Endothelial cell of umbilical vein (primary cell): Measurements from ENCODE around the gene ZSWIM4. TPM values are rescaled to one million over a fixed set of nuclear protein-coding genes. Genes with fewer than 3 reads are reported as not detected.

Experiments
- BruUV-seq: library from RNA; stranded (reverse); fragments of 400-500 nt; replicated peaks from 2 replicates; lab custom pipeline; 2021; lab: Mats Ljungman, UMichigan
- CTCF ChIA-PET: fragments of 300-600, 350-600 bp; sonication (Branson Sonifier 250); formaldehyde crosslinking; loops from one replicate; lab custom pipeline; 2021; ENCODE audit warnings: antibody characterized with exemption, inconsistent platforms; lab: Charles Lee
- POLR2A ChIA-PET: fragments of 300-600, 350-600 bp; sonication (Branson Sonifier 250); formaldehyde crosslinking; loops from one replicate; lab custom pipeline; 2021; ENCODE audit warnings: antibody characterized with exemption, inconsistent platforms; lab: Charles Lee
- DNase-seq: peaks from one replicate; pipeline ENCODE4 v3.0.0-alpha.2; 2011; ENCODE audit warnings: low read depth, low spot score
- FAIRE-seq: peaks from 2 replicates; lab custom pipeline; 2011; peaks lifted over from hg19 to GRCh38; lab: Jason Lieb, UNC
- H2AFZ ChIP-seq: 2 replicates; pipeline ENCODE4 v1.6.0; 2012; ENCODE audit warnings: low read depth, low read length, control low read depth, inconsistent platforms
- H3K27ac ChIP-seq: 2 replicates; pipeline ENCODE4 v1.5.1; 2011; ENCODE audit warnings: low read depth, mild to moderate bottlenecking, control low read depth, low read length, moderate library complexity; ENCODE audit not compliant: insufficient read depth
- H3K27me3 ChIP-seq, 2 experiments: 2 replicates each; pipeline versions ENCODE4 v1.6.0 to v1.6.1; 2011; ENCODE audit warnings: low read length in 2 of 2, mixed read lengths in 1 of 2; ENCODE audit not compliant: control insufficient read depth in 2 of 2, insufficient read depth in 2 of 2
- H3K36me3 ChIP-seq, 2 experiments: 2 replicates in 1 of 2; 3 replicates in 1 of 2; pipeline ENCODE4 v1.5.1; 2011; ENCODE audit warnings: low read length in 2 of 2, mild to moderate bottlenecking in 1 of 2, moderate library complexity in 1 of 2; ENCODE audit not compliant: control insufficient read depth in 2 of 2, insufficient read depth in 2 of 2; ENCODE audit errors: extremely low read depth in 1 of 2
- H3K4me1 ChIP-seq: 3 replicates; pipeline ENCODE4 v1.5.1; 2011; ENCODE audit warnings: mild to moderate bottlenecking, low read length; ENCODE audit not compliant: control insufficient read depth, insufficient read depth; ENCODE audit errors: extremely low read depth
- H3K4me2 ChIP-seq: 2 replicates; pipeline ENCODE4 v1.6.1; 2011; ENCODE audit warnings: low read length, control low read depth, mixed read lengths; ENCODE audit not compliant: insufficient read depth
- H3K4me3 ChIP-seq, 3 experiments: fragments of 200-600 bp in 1 of 3; sonication (generic), shearing (Covaris generic) in 1 of 3; replicated peaks in 1 of 3; 2 replicates each; pipeline ENCODE4 v1.5.1; 2011 to 2016; ENCODE audit warnings: control low read depth in 3 of 3, low read length in 3 of 3, mild to moderate bottlenecking in 2 of 3, inconsistent platforms in 1 of 3, low read depth in 1 of 3, moderate library complexity in 1 of 3; ENCODE audit not compliant: insufficient read depth in 1 of 3
- H3K79me2 ChIP-seq: 2 replicates; pipeline ENCODE4 v1.6.0; 2012; ENCODE audit warnings: low read length, inconsistent platforms; ENCODE audit not compliant: control insufficient read depth, insufficient read depth
- H3K9ac ChIP-seq: replicated peaks from 2 replicates; pipeline ENCODE3; 2011; ENCODE audit warnings: low read length, control low read depth; ENCODE audit not compliant: insufficient read depth; ENCODE audit errors: extremely low read depth
- H3K9me1 ChIP-seq: replicated peaks from 3 replicates; pipeline ENCODE4 v1.6.0; 2011; ENCODE audit warnings: mild to moderate bottlenecking, low read length; ENCODE audit not compliant: control insufficient read depth, insufficient read depth; ENCODE audit errors: extremely low read depth
- H3K9me3 ChIP-seq: replicated peaks from 2 replicates; pipeline ENCODE4 v1.5.1; 2012; ENCODE audit warnings: low read length, inconsistent platforms; ENCODE audit not compliant: control insufficient read depth, insufficient read depth
- H4K20me1 ChIP-seq: replicated peaks from 2 replicates; pipeline ENCODE3; 2011; ENCODE audit warnings: mild to moderate bottlenecking, low read length; ENCODE audit not compliant: control insufficient read depth, insufficient read depth; ENCODE audit errors: extremely low read depth
- EZH2 ChIP-seq: IDR thresholded peaks from 2 replicates; pipeline ENCODE4 v1.6.1; 2012; ENCODE audit warnings: borderline replicate concordance, low read depth, mild to moderate bottlenecking, moderate library complexity, low read length, inconsistent platforms; ENCODE audit not compliant: severe bottlenecking
- GATA2 ChIP-seq: IDR thresholded peaks from 2 replicates; pipeline ENCODE4 v1.7.0; 2011; ENCODE audit warnings: low read depth, mild to moderate bottlenecking, moderate library complexity, mixed read lengths, low read length; ENCODE audit not compliant: insufficient read length, insufficient read depth
- MYC ChIP-seq: IDR thresholded peaks from one replicate; pipeline ENCODE4 v1.6.1; 2011; ENCODE audit warnings: mild to moderate bottlenecking, low read depth, low read length
- POLR2A ChIP-seq: IDR thresholded peaks from 2 replicates; pipeline ENCODE4 v1.6.1; 2012; ENCODE audit warnings: low read depth, mild to moderate bottlenecking, control low read depth, low read length
- POLR2AphosphoS5 ChIP-seq: IDR thresholded peaks from 2 replicates; pipeline ENCODE4 v1.6.1; 2012; ENCODE audit warnings: low read depth, mild to moderate bottlenecking, control low read depth, low read length, moderate library complexity; ENCODE audit not compliant: insufficient read depth
- dilution Hi-C: fragments of 300-500 bp; cut with MboI; formaldehyde crosslinking; loops from one replicate; pipeline ENCODE4 v1.15.0; 2019; ENCODE audit warnings: low sequenced_read_pairs; ENCODE audit not compliant: extremely low pct_ligation_motif_present
- intact Hi-C: fragments of 100-400 bp; cut with micrococcal nuclease; formaldehyde crosslinking; loops from one replicate; pipeline ENCODE4 v1.10.0; 2022
- polyA plus RNA-seq, 4 experiments: library from polyadenylated mRNA; depleted of rRNA in 3 of 4; stranded (reverse) in 3 of 4; unstranded in 1 of 4; fragments of >200 nt; gene quantifications; 2 replicates each; pipeline versions ENCODE4 v1.2.1 to v1.2.3, GENCODE V29; 2011 to 2012; ENCODE audit warnings: missing spikeins in 1 of 4
- total RNA-seq: library from RNA; stranded (reverse); gene quantifications from 2 replicates; pipeline ENCODE4 v1.2.3, GENCODE V29; 2021
- TF ChIP-seq, protein P1 (sequence below): IDR thresholded peaks from 2 replicates; pipeline ENCODE4 v1.6.1; 2011; ENCODE audit not compliant: insufficient read depth, insufficient read length
- TF ChIP-seq, protein P2 (sequence below), 2 donors: IDR thresholded peaks; 1 replicate in 1 of 2; 2 replicates in 1 of 2; pipeline ENCODE4 v1.5.1; 2011; ENCODE audit warnings: low read length in 2 of 2, mild to moderate bottlenecking in 2 of 2, moderate library complexity in 2 of 2, control low read depth in 1 of 2, inconsistent platforms in 1 of 2, low read depth in 1 of 2; ENCODE audit not compliant: insufficient read depth in 1 of 2; ENCODE audit errors: extremely low read depth in 1 of 2

The ZSWIM4 gene
- total and polyA plus RNA-seq, 2 donors (not counting 3 experiments of a cell fraction or from before 2014, with no cell fraction given) = 12.7 to 26.6 TPM

DNA sequence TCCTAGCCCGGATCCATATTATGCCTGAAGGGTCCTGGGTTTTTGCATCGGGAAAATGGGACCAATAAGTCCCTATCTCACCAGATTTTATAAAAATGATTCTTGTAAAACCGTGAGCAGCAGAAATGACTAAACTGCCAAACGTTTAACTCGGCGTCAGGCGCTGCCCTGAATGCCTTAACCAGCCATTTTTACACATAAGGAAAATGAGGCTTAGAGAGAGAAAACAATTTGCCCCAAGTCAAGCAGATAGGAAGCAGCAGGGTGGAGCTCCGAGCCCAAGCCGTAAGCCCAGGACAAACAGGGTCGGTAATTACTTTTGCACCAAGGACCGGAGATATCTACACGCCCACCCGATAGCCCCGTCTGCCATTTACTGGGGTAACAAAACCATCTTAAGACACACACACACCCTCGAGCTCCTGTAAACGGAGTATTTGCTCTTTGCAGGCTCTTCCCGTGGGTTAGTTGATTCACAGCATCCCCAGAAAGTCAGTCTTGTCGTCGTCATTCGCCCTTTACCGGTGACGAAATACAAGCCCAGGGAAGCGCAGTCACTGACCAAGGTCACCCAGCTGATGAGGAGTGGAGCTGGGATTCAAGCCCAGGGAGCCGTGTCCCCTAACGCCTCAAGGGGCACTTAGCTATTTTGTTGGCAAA, 46.9 kb upstream of the ZSWIM4 start:
- peak overlapping the region; percentile 85 to 93 (median 85) for H3K4me3 ChIP-seq
- H4K20me1 ChIP-seq = no peaks in the 10 kb centered on the region
- H3K4me1 ChIP-seq = peaks cover 13% of the 10 kb centered on the region
- H3K27ac ChIP-seq = peak overlapping the region; percentile 82
- intact Hi-C loops = loop anchor here (2.0 to 5.0 kb wide), 2 partner anchors 17 to 259 kb away; partner anchors contain the start of genes MRI1 and RFX1
- H3K9me3 ChIP-seq = no peaks in the 10 kb centered on the region
- no peaks in the 10 kb centered on the region for H3K9me1 ChIP-seq
- H3K27me3 ChIP-seq = no peaks in the 10 kb centered on the region
- CTCF ChIA-PET = interaction anchor here (0.6 to 2.2 kb wide), 7 partner anchors 12 to 472 kb away, joined by 3 to 16 read pairs (median 5); partner anchors contain the start of gene MRI1
- TSS peak; percentile 87 for BruUV-seq
- FAIRE-seq (peak; percentile 55), DNase-seq (peak; percentile 42)
- peak overlapping the region; percentile 44 for H2AFZ ChIP-seq
- TF ChIP-seq MYC (no peak), POLR2A (peak; percentile 61), GATA2 (no peak), EZH2 (no peak), POLR2AphosphoS5 (peak; percentile 15)
- TF ChIP-seq, protein P1, sequence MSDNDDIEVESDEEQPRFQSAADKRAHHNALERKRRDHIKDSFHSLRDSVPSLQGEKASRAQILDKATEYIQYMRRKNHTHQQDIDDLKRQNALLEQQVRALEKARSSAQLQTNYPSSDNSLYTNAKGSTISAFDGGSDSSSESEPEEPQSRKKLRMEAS = no peak
- TF ChIP-seq, protein P2, sequence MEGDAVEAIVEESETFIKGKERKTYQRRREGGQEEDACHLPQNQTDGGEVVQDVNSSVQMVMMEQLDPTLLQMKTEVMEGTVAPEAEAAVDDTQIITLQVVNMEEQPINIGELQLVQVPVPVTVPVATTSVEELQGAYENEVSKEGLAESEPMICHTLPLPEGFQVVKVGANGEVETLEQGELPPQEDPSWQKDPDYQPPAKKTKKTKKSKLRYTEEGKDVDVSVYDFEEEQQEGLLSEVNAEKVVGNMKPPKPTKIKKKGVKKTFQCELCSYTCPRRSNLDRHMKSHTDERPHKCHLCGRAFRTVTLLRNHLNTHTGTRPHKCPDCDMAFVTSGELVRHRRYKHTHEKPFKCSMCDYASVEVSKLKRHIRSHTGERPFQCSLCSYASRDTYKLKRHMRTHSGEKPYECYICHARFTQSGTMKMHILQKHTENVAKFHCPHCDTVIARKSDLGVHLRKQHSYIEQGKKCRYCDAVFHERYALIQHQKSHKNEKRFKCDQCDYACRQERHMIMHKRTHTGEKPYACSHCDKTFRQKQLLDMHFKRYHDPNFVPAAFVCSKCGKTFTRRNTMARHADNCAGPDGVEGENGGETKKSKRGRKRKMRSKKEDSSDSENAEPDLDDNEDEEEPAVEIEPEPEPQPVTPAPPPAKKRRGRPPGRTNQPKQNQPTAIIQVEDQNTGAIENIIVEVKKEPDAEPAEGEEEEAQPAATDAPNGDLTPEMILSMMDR (IDR thresholded peaks at IDR 0.05; ENCODE audit: extremely low read depth in 1 of 2, insufficient read depth in 1 of 2, low read depth in 1 of 2, low read length in 2 of 2) = no peak
- H3K79me2 ChIP-seq = peaks cover 18% of the 10 kb centered on the region
- peak overlapping the region; percentile 95 for H3K9ac ChIP-seq
- peaks cover 4 to 9% of the 10 kb centered on the region in 2 experiments for H3K36me3 ChIP-seq
- dilution Hi-C loops = no loop called here
- H3K4me2 ChIP-seq = peak overlapping the region; percentile 95
- POLR2A ChIA-PET = interaction anchor here (0.7 to 2.0 kb wide), 4 partner anchors 16 to 114 kb away, joined by 3 to 7 read pairs (median 4); partner anchors contain the start of genes MRI1 and ZSWIM4
